ENCODE measurements around the gene ASIC4. TPM values are rescaled to one million over a fixed set of nuclear protein-coding genes. Genes with fewer than 3 reads are reported as not detected.

Gene ASIC4
- polyA plus RNA-seq, 1 experiment = 0.09 TPM

- Histone ChIP-seq H3K27me3 (ENCODE audit: control insufficient read depth, insufficient read depth, low read length) (no peaks in the 10 kb centered on the region), H3K36me3 (ENCODE audit: control insufficient read depth, insufficient read depth, low read length) (peaks cover 1% of the 10 kb centered on the region; the same call in 1 of the 2 replicates), H3K4me3 (ENCODE audit: low read depth, low read length) (no peak overlapping the region)
- DNase-seq (ENCODE audit: low read depth) = no peak
- TF ChIP-seq, protein P1, sequence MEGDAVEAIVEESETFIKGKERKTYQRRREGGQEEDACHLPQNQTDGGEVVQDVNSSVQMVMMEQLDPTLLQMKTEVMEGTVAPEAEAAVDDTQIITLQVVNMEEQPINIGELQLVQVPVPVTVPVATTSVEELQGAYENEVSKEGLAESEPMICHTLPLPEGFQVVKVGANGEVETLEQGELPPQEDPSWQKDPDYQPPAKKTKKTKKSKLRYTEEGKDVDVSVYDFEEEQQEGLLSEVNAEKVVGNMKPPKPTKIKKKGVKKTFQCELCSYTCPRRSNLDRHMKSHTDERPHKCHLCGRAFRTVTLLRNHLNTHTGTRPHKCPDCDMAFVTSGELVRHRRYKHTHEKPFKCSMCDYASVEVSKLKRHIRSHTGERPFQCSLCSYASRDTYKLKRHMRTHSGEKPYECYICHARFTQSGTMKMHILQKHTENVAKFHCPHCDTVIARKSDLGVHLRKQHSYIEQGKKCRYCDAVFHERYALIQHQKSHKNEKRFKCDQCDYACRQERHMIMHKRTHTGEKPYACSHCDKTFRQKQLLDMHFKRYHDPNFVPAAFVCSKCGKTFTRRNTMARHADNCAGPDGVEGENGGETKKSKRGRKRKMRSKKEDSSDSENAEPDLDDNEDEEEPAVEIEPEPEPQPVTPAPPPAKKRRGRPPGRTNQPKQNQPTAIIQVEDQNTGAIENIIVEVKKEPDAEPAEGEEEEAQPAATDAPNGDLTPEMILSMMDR (IDR thresholded peaks at IDR 0.05; ENCODE audit: insufficient read depth, low read depth, low read length) = no peak
- POLR2A ChIA-PET = no interaction called here
- CTCF ChIA-PET = interaction anchor here (0.7 to 1.5 kb wide), 3 partner anchors 9 to 137 kb away, joined by 3 read pairs; partner anchors contain the start of genes CHPF and TMEM198
These were observed 39.2 kb downstream of the ASIC4 start for GRCh38 chr2:219553463-219553963.

DNA sequence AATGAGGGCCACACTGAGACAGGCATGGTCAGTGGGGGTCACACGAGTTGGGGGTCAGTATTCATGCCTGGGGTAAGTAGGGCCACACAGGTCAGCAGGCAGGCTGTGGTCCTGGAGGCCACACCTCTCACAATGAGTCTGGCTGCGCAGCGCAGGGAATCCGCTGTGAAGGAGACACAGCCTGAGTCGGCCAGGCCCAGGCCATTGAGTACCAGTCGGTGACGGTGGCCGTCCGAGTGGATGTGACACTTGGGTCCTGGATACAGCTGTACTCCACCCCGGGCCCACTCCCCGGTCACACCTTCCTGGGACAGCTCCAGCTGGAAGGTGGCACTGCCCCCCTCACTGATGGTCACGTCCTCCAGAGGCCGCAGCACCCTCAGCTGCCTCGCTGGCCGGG, 40.1 kb downstream of the ASIC4 start:
- ChIA-PET POLR2A (interaction anchor here (0.5 kb wide), 1 partner anchor 166 kb away, joined by 4 read pairs; no protein-coding TSS in a partner anchor), CTCF (interaction anchor here (1.3 kb wide), 1 partner anchor 88 kb away, joined by 5 read pairs; no protein-coding TSS in a partner anchor)
- TF ChIP-seq, protein P1 (IDR thresholded peaks at IDR 0.05; ENCODE audit: insufficient read depth, low read depth, low read length) = no peak
- no peak for DNase-seq (ENCODE audit: low read depth)
- Histone ChIP-seq H3K27me3 (ENCODE audit: control insufficient read depth, insufficient read depth, low read length) (no peaks in the 10 kb centered on the region), H3K36me3 (ENCODE audit: control insufficient read depth, insufficient read depth, low read length) (peaks cover 1% of the 10 kb centered on the region; the same call in 1 of the 2 replicates), H3K4me3 (ENCODE audit: low read depth, low read length) (no peak overlapping the region)

DNA sequence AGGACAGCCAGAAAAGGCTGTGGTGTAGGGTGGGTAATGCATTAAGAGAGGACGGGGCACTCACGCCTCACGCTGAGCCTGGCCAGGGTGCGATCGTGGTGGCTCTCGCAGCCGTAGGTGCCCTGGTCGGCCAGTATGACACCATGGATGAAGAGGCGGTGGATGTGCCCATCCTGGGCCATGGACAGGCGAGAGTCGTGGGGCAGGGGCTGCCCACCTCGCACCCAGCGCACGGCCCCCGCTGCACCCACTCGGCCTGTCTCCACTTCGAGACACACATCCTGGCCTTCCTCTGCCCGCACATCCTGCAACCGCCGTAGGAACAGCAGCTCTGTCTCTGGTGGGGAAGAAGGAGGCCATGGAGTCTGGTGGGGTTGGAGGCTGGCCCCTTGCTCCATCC, 41.7 kb downstream of the ASIC4 start:
- TF ChIP-seq, protein P1 (IDR thresholded peaks at IDR 0.05; ENCODE audit: insufficient read depth, low read depth, low read length) = no peak
- CTCF ChIA-PET = interaction anchor here (0.5 kb wide), 1 partner anchor 151 kb away, joined by 3 read pairs; no protein-coding TSS in a partner anchor
- POLR2A ChIA-PET = no interaction called here
- peaks cover 1% of the 10 kb centered on the region; the same call in 1 of the 2 replicates for H3K36me3 ChIP-seq (ENCODE audit: control insufficient read depth, insufficient read depth, low read length)
- DNase-seq (ENCODE audit: low read depth) = no peak
- H3K27me3 ChIP-seq (ENCODE audit: control insufficient read depth, insufficient read depth, low read length) = no peaks in the 10 kb centered on the region
- H3K4me3 ChIP-seq (ENCODE audit: low read depth, low read length) = no peak overlapping the region

GRCh38 chr2:219556413-219556812, 42.1 kb downstream of the ASIC4 start:
- CTCF ChIA-PET = interaction anchor here (0.5 kb wide), 1 partner anchor 151 kb away, joined by 3 read pairs; no protein-coding TSS in a partner anchor
- no peaks in the 10 kb centered on the region for H3K27me3 ChIP-seq (ENCODE audit: control insufficient read depth, insufficient read depth, low read length)
- TF ChIP-seq, protein P1 (IDR thresholded peaks at IDR 0.05; ENCODE audit: insufficient read depth, low read depth, low read length) = no peak
- peaks cover 1% of the 10 kb centered on the region; the same call in 1 of the 2 replicates for H3K36me3 ChIP-seq (ENCODE audit: control insufficient read depth, insufficient read depth, low read length)
- POLR2A ChIA-PET = no interaction called here
- no peak overlapping the region for H3K4me3 ChIP-seq (ENCODE audit: low read depth, low read length)
- DNase-seq (ENCODE audit: low read depth) = no peak

DNA sequence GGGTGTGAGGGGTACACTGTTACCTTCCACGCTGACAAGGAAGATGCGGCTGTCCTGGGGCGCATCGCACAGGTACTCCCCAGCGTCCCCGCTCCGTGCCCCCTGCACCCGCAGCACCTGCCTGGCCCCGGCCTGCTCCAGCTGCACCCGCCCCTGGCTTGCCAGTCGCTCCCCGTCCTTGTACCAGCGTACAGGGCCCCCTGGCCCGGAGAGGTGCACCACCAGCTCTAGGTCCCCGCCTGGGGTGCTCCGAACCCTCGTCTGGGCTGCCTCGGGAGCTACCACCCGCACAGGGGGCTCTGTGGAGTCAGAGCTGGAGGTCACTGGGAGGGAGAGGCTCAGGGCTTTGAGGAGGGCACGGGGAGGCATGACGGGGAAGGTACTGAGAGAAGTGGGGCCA, 43.0 kb downstream of the ASIC4 start:
- TF ChIP-seq, protein P1 (IDR thresholded peaks at IDR 0.05; ENCODE audit: insufficient read depth, low read depth, low read length) = no peak
- ChIA-PET POLR2A (no interaction called here), CTCF (interaction anchor here (0.6 to 1.1 kb wide), 2 partner anchors 12 to 23 kb away, joined by 3 to 4 read pairs; no protein-coding TSS in a partner anchor)
- Histone ChIP-seq H3K27me3 (ENCODE audit: control insufficient read depth, insufficient read depth, low read length) (no peaks in the 10 kb centered on the region), H3K4me3 (ENCODE audit: low read depth, low read length) (no peak overlapping the region), H3K36me3 (ENCODE audit: control insufficient read depth, insufficient read depth, low read length) (peaks cover 3% of the 10 kb centered on the region; the same call in 1 of the 2 replicates)
- DNase-seq (ENCODE audit: low read depth) = no peak

Data from BJ (cell line).